ENCODE results near the gene ACTA2. TPM values are rescaled to one million over a fixed set of nuclear protein-coding genes. Genes with fewer than 3 reads are reported as not detected.

ACTA2 gene
- polyA plus RNA-seq, 4 donors: 165 to 197 (median 178) TPM

GRCh38 chr10:88896994-88897853, 55.3 kb downstream of the ACTA2 start:
- DNase-seq (ENCODE audit: low read depth in 4 of 4, low spot score in 2 of 4): no peak

- DNase-seq (ENCODE audit: low read depth in 4 of 4, low spot score in 2 of 4): no peak
Observed at GRCh38 chr10:88896372-88896993, 56.1 kb downstream of the ACTA2 start.

GRCh38 chr10:88895250-88895649, 57.3 kb downstream of the ACTA2 start:
- no peak for DNase-seq (ENCODE audit: low read depth in 4 of 4, low spot score in 2 of 4)

- DNase-seq (ENCODE audit: low read depth in 4 of 4, low spot score in 2 of 4): no peak
Observed at GRCh38 chr10:88893611-88894010, 59.0 kb downstream of the ACTA2 start.

GRCh38 chr10:88892222-88892967, 60.2 kb downstream of the ACTA2 start:
- no peak for DNase-seq (ENCODE audit: low read depth in 4 of 4, low spot score in 2 of 4)

GRCh38 chr10:88890681-88891381, 61.7 kb downstream of the ACTA2 start:
- DNase-seq (ENCODE audit: low read depth in 4 of 4, low spot score in 2 of 4): no peak

GRCh38 chr10:88889559-88890337, 62.8 kb downstream of the ACTA2 start:
- DNase-seq (ENCODE audit: low read depth in 4 of 4, low spot score in 2 of 4): no peak

- DNase-seq (ENCODE audit: low read depth in 4 of 4, low spot score in 2 of 4): no peak
Observed at GRCh38 chr10:88888810-88889445, 63.6 kb downstream of the ACTA2 start.

GRCh38 chr10:88886557-88886956, 66.0 kb downstream of the ACTA2 start:
- DNase-seq (ENCODE audit: low read depth in 4 of 4, low spot score in 2 of 4): no peak

Other genes starting within 250 kb of the ACTA2 start
- not detected for gene LIPK, start 246.5 kb downstream of the ACTA2 start, polyA plus RNA-seq (ENCODE audit: insufficient read length in 4 of 4)
- gene LIPN, start 192.8 kb downstream of the ACTA2 start, polyA plus RNA-seq (ENCODE audit: insufficient read length in 4 of 4): not detected
- under 1 TPM in 1 of 4 donors, not detected in 3; 0.13 TPM for gene LIPM, start 150.0 kb downstream of the ACTA2 start, polyA plus RNA-seq (ENCODE audit: insufficient read length in 4 of 4)
- gene ANKRD22, start 100.9 kb downstream of the ACTA2 start, polyA plus RNA-seq (ENCODE audit: insufficient read length in 4 of 4): under 1 TPM; 0.25 to 0.49 (median 0.46) TPM
- 1 to 10 TPM; 1.9 to 2.3 (median 2.2) TPM for gene STAMBPL1, start 72.5 kb downstream of the ACTA2 start, polyA plus RNA-seq (ENCODE audit: insufficient read length in 4 of 4)
- gene FAS, start 38.0 kb upstream of the ACTA2 start, polyA plus RNA-seq (ENCODE audit: insufficient read length in 4 of 4): 10 to 100 TPM; 10.0 to 12.7 (median 11.3) TPM